Type B pancreatic cell (in vitro differentiated cells): Measurements from ENCODE around the gene HNRNPD. TPM values are rescaled to one million over a fixed set of nuclear protein-coding genes. Genes with fewer than 3 reads are reported as not detected.
A peak's percentile ranks its signal among the peaks of the same experiment; 100 is the strongest.

ENCODE experiments used
- DNase-seq: peaks from one replicate; pipeline ENCODE4 v3.0.0; 2021; ENCODE audit warnings: mixed read lengths; ENCODE audit not compliant: unreplicated experiment; ENCODE audit errors: extremely low spot score
- H3K27ac Mint-ChIP-seq: 2 replicates; pipeline ENCODE4 v1.8.0; 2021; ENCODE audit warnings: mild to moderate bottlenecking, mixed read lengths
- H3K27me3 Mint-ChIP-seq: 2 replicates; pipeline ENCODE4 v1.8.0; 2021; ENCODE audit warnings: mixed read lengths
- H3K36me3 Mint-ChIP-seq: 2 replicates; pipeline ENCODE4 v1.8.0; 2021; ENCODE audit warnings: mixed read lengths
- H3K4me1 Mint-ChIP-seq: one replicate; pipeline ENCODE4 v1.8.0; 2021; ENCODE audit warnings: mixed read lengths; ENCODE audit not compliant: unreplicated experiment
- H3K4me3 Mint-ChIP-seq: 2 replicates; pipeline ENCODE4 v1.8.0; 2021; ENCODE audit warnings: mild to moderate bottlenecking, mixed read lengths
- H3K9me3 Mint-ChIP-seq: 2 replicates; pipeline ENCODE4 v1.8.0; 2021; ENCODE audit warnings: mixed read lengths
- CTCF ChIP-seq: fragments of 200-600 bp; sonication (generic); conservative IDR thresholded peaks from 2 replicates; pipeline ENCODE4 v1.5.0; 2021; ENCODE audit warnings: antibody characterized with exemption, mild to moderate bottlenecking
- total RNA-seq: library from RNA; stranded (reverse); gene quantifications from 2 replicates; pipeline ENCODE4 v1.2.1, GENCODE V29; 2021; ENCODE audit warnings: low replicate concordance

HNRNPD gene
- total RNA-seq, 1 donor from 2014 or later = 367 TPM

DNA sequence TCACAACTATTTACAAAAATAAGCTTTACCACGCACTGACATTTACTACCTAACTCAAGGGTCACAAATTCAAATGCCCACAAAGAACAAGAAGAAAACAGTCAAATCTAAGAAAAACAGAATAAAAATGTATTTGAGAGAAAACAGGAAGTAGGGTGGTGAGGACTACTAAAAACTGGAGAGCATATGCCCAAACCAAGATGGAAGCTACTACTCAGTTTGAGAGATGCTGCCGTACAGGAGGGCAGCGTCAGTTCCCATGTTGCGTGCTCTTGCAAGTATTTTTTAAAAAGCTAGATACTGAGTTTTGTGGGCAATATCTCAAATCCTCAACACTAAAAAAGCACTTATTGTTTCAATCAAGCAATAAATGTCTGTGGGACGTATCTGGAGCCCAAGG lies 16.2 kb downstream of the HNRNPD start:
- Mint-ChIP-seq H3K4me1 (peaks cover 17% of the 10 kb centered on the region), H3K36me3 (peaks cover 49% of the 10 kb centered on the region), H3K27me3 (no peaks in the 10 kb centered on the region), H3K4me3 (no peak overlapping the region), H3K27ac (no peak overlapping the region), H3K9me3 (no peaks in the 10 kb centered on the region)
- DNase-seq = no peak
- TF ChIP-seq CTCF = no peak

DNA sequence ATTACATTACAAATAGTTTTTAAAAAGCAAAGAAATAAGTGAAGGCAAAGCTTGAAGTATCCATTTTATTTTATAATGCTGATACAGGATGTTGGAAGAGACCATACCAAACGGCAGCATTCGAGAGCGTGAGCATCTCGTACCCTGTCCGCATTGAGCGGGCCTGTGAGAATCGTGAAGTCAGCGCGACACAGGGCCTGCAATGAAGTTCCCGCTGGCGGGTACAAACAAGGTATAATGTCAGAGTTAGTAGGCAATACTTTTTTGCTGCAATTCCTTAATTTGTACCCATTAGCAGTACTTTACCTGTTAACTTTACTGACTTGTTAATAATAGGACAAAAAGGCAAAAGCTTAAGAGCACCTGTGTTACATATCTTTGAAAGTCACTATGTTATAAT lies 19.0 kb downstream of the HNRNPD start:
- Mint-ChIP-seq H3K4me3 (no peak overlapping the region), H3K9me3 (no peaks in the 10 kb centered on the region), H3K4me1 (peaks cover 4% of the 10 kb centered on the region), H3K36me3 (peaks cover 62% of the 10 kb centered on the region), H3K27me3 (no peaks in the 10 kb centered on the region), H3K27ac (no peak overlapping the region)
- no peak for DNase-seq
- no peak for TF ChIP-seq CTCF

DNA sequence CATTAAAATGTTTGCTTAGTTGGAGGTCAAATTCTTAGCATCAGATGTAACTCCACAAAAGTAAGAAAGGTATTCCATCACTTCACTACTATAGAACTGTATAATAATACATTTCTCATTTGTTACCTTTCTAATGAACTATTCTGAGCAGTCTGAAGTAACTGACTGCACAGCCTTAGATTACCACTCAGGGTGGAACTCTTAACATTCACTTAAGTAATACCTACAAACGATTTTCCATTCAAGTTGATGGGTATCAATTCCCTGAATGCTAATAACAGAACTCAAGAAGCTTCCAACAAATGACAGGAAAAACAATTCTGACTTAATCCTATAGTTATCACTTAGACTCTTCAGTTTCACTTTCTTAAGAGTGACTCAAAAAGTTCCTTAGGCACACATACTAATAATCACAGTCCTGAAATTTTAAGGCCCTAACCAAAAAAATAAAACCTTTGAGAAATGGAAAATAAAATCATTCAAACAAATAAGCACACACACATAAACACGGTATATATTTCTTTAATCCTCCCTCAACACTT lies 20.9 kb downstream of the HNRNPD start:
- H3K9me3 Mint-ChIP-seq = no peaks in the 10 kb centered on the region
- TF ChIP-seq CTCF = no peak
- peaks cover 58% of the 10 kb centered on the region for H3K36me3 Mint-ChIP-seq
- H3K4me3 Mint-ChIP-seq = no peak overlapping the region
- H3K27ac Mint-ChIP-seq = peak overlapping the region; percentile 51
- H3K4me1 Mint-ChIP-seq = no peaks in the 10 kb centered on the region
- no peaks in the 10 kb centered on the region for H3K27me3 Mint-ChIP-seq
- no peak for DNase-seq

DNA sequence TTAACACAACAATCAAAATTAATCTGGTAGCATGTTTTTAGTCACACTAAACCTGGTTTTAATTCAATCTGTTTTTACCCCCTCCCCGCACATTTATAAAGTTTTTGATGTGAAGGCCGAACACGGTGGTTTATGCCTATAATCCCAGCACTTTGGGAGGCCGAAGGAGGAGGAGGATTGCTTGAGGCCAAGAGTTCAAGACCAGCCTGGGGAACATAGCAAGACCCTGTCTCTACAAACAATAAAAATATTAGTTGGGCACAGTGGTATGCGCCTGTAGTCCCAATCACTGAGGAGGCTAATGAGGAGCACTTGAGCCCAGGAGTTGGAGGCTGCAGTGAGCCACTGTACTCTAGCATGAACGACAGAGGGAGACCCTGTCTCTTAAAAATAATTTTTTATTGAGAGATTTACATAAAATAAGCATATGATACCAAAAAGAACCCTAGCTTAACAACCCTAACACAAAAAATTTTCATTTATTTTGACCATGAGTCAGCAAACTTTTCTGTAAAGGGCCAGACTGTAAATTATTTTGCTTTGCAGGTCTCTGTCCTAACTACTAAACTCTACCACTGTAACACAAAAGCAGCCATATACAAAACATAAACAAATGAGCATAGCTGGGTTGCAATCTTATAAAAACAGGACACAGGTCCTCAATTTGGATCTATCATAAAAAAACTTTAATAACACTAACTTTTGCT lies 21.5 kb downstream of the HNRNPD start:
- H3K27me3 Mint-ChIP-seq = no peaks in the 10 kb centered on the region
- no peak for DNase-seq
- H3K9me3 Mint-ChIP-seq = no peaks in the 10 kb centered on the region
- no peaks in the 10 kb centered on the region for H3K4me1 Mint-ChIP-seq
- peak overlapping the region; percentile 51 for H3K27ac Mint-ChIP-seq
- H3K36me3 Mint-ChIP-seq = peaks cover 51% of the 10 kb centered on the region
- no peak overlapping the region for H3K4me3 Mint-ChIP-seq
- TF ChIP-seq CTCF = no peak

- Mint-ChIP-seq H3K36me3 (peaks cover 20% of the 10 kb centered on the region), H3K4me3 (no peak overlapping the region), H3K27me3 (no peaks in the 10 kb centered on the region), H3K27ac (no peak overlapping the region), H3K9me3 (no peaks in the 10 kb centered on the region), H3K4me1 (no peaks in the 10 kb centered on the region)
- DNase-seq = no peak
- TF ChIP-seq CTCF = no peak
These were observed 27.7 kb downstream of the HNRNPD start for GRCh38 chr4:82346126-82346525.
